ENCODE measurements around the gene ADAM19.

The ADAM19 gene

GRCh38 chr5:157506981-157507780, 68.4 kb downstream of the ADAM19 start:
- no peak overlapping the region for H3K9ac ChIP-seq
- no peak for TF ChIP-seq CTCF (IDR thresholded peaks at IDR 0.05)
- H3K9me3 ChIP-seq (ENCODE audit: control insufficient read depth, low read length) = no peaks in the 10 kb centered on the region
- no peak overlapping the region for H2AFZ ChIP-seq
- no peak overlapping the region for H3K4me2 ChIP-seq (ENCODE audit: low read length)
- H3K27me3 ChIP-seq (ENCODE audit: control insufficient read depth, insufficient read depth, low read length) = no peaks in the 10 kb centered on the region
- H3K4me1 ChIP-seq = no peaks in the 10 kb centered on the region
- H3K36me3 ChIP-seq (ENCODE audit: control insufficient read depth, insufficient read depth, low read length) = no peaks in the 10 kb centered on the region
- no peak overlapping the region for H3K4me3 ChIP-seq (ENCODE audit: low read depth, low read length)
- H3K27ac ChIP-seq = no peak overlapping the region
- no peaks in the 10 kb centered on the region for H3K79me2 ChIP-seq

DNA sequence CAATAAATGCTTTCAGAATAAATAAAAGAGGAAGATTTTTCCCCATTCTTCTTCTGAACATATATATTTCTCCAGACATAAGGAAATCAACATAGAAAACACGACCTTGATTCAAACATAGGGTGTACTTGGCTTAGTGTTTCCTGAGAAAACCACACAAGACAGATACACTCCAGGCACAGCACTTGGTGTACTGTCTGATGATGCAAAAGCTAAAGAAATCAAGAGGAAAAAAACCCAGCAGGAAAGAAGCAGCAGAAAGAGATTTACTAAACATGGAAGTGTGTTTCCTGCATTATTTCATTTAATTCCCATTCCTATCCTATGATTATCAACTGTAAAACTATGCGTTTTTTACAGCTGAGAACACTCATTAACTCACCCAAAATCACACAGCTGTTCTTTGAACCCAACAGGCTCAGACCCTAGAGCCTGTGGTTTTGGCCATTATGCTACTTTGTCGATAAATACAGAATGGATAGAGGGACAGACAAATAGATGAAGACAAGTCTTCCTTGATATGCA, 69.4 kb downstream of the ADAM19 start:
- Histone ChIP-seq H3K4me2 (ENCODE audit: low read length) (no peak overlapping the region), H3K4me3 (ENCODE audit: low read depth, low read length) (no peak overlapping the region), H3K79me2 (no peaks in the 10 kb centered on the region), H3K9me3 (ENCODE audit: control insufficient read depth, low read length) (no peaks in the 10 kb centered on the region), H3K4me1 (no peaks in the 10 kb centered on the region), H3K27me3 (ENCODE audit: control insufficient read depth, insufficient read depth, low read length) (no peaks in the 10 kb centered on the region), H3K36me3 (ENCODE audit: control insufficient read depth, insufficient read depth, low read length) (no peaks in the 10 kb centered on the region), H3K9ac (no peak overlapping the region), H3K27ac (no peak overlapping the region), H2AFZ (no peak overlapping the region)
- no peak for TF ChIP-seq CTCF (IDR thresholded peaks at IDR 0.05)

DNA sequence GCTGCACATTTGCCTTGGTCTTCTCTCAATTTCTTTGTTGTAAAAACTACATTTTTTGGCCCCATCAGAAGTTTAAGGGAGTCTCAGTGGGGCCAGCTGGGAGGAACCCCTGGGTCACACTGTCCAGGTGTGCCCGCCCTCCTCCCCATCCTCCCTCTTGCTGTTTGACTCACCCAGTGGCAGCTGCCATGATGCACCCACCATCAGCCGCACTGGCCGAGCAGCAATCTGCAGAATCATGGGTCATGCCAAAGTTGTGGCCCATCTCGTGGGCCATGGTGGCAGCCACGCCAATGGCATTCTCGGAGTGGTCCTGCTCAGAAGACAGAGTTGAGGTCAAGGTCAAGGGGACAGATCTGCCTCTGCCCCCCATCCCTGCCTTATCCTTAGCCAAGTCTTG, 70.1 kb downstream of the ADAM19 start:
- Histone ChIP-seq H3K27ac (no peak overlapping the region), H3K27me3 (ENCODE audit: control insufficient read depth, insufficient read depth, low read length) (no peaks in the 10 kb centered on the region), H3K36me3 (ENCODE audit: control insufficient read depth, insufficient read depth, low read length) (no peaks in the 10 kb centered on the region), H2AFZ (no peak overlapping the region), H3K79me2 (no peaks in the 10 kb centered on the region), H3K4me2 (ENCODE audit: low read length) (no peak overlapping the region), H3K9ac (no peak overlapping the region), H3K4me3 (ENCODE audit: low read depth, low read length) (no peak overlapping the region), H3K9me3 (ENCODE audit: control insufficient read depth, low read length) (no peaks in the 10 kb centered on the region), H3K4me1 (no peaks in the 10 kb centered on the region)
- TF ChIP-seq CTCF (IDR thresholded peaks at IDR 0.05) = no peak

DNA sequence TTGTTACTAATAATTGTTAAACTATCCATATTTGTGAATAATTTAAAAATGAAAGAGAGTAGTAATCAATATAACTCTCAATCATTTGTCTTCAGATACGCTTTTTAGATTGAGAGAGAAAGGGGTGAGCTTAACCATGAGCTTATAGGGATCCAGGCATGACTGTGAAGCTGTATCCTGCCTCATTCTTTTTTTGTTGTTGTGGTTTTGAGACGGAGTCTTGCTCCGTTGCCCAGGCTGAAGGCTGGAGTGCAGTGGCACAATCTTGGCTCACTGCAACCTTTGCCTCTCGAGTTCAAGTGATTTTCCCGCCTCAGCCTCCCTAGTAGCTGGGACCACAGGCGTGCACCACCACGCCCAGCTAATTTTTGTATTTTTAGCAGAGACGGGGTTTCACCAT, 71.5 kb downstream of the ADAM19 start:
- Histone ChIP-seq H3K4me1 (no peaks in the 10 kb centered on the region), H3K27me3 (ENCODE audit: control insufficient read depth, insufficient read depth, low read length) (no peaks in the 10 kb centered on the region), H3K9me3 (ENCODE audit: control insufficient read depth, low read length) (no peaks in the 10 kb centered on the region), H3K4me3 (ENCODE audit: low read depth, low read length) (no peak overlapping the region), H3K4me2 (ENCODE audit: low read length) (no peak overlapping the region), H3K79me2 (no peaks in the 10 kb centered on the region), H2AFZ (no peak overlapping the region), H3K9ac (no peak overlapping the region), H3K27ac (no peak overlapping the region), H3K36me3 (ENCODE audit: control insufficient read depth, insufficient read depth, low read length) (no peaks in the 10 kb centered on the region)
- no peak for TF ChIP-seq CTCF (IDR thresholded peaks at IDR 0.05)

Data from parathyroid adenoma (tissue), 2 donors.